Stimulated activated CD8-positive, alpha-beta memory T cell treated with anti-CD3 and anti-CD28 coated beads, Interleukin-4, amount 100 ng/mL, for 48 hours (primary cell): ENCODE measurements around the gene UGT1A3.

Experiments
- DNase-seq: peaks from one replicate; pipeline ENCODE4 v3.0.0-alpha.2; 2020

The UGT1A3 gene

DNA sequence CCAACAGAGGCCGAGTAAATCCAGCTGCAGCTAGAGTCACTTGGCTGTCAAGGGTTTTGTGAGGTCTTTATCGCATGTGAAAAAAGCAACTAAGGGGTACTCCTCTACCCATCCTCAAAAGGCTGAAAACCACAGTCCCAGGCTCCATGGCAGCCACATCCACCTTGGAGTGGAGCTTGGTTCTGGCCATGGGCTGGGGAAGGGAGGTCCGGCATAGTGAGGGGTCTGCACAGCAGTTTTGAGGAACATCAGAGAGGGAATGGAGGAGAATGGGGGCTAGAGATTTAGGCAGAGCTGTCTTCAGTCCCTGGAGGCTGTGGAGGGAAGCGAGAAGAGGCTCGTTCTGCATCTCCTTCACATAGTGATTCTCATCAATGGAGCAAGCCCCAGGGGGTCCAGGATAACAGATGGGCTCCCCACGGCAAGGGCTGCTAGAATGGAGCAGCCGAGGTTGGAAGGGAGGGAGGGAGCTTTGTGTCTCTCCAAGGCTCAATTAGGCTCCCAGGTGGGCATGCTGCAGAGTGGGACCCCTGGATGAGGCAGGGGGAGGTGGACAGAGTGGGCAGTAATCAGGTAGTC lies 70.3 kb downstream of the UGT1A3 start:
- peak; percentile 11 for DNase-seq

GRCh38 chr2:233799716-233800115 lies 70.9 kb downstream of the UGT1A3 start:
- peak; percentile 5 for DNase-seq

- DNase-seq = peak; percentile 4
These were observed 71.4 kb downstream of the UGT1A3 start for GRCh38 chr2:233800208-233800607.

DNA sequence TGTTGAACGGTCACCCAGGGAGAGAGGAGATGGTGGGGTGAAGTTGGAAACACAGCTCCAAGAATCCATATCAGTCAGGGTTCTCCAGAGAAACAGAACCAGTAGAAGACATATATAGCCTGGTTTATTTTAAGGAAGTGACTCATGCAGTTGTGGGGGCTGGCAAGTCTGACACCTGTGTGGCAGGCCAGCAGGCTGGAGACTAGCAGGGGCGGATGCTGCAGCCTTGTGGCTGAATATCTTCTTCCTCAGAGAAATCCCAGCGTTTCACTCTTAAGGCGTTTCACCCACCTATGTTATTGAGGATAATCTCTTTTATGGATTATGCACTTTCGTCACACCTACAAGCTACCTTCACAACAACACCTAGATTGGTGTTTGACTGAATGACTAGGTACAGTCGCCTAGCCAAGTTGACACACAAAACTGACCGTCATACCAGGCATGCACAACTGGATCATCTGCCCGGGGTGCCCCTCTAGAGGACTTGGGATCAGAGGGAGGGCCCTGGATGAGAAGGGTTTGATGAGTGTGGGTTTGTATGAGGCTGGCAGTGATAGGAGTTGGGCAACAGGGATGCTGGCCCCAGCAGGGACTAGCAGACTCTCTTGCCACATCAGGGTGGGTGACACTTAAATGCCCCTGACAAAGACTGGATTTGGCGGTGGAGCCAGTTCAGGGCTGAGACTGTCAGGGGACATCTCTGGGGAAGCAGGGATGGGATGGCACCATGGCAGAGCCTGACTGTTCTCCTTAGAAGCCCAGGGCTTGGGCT lies 72.7 kb downstream of the UGT1A3 start:
- peak; percentile 36 for DNase-seq

DNA sequence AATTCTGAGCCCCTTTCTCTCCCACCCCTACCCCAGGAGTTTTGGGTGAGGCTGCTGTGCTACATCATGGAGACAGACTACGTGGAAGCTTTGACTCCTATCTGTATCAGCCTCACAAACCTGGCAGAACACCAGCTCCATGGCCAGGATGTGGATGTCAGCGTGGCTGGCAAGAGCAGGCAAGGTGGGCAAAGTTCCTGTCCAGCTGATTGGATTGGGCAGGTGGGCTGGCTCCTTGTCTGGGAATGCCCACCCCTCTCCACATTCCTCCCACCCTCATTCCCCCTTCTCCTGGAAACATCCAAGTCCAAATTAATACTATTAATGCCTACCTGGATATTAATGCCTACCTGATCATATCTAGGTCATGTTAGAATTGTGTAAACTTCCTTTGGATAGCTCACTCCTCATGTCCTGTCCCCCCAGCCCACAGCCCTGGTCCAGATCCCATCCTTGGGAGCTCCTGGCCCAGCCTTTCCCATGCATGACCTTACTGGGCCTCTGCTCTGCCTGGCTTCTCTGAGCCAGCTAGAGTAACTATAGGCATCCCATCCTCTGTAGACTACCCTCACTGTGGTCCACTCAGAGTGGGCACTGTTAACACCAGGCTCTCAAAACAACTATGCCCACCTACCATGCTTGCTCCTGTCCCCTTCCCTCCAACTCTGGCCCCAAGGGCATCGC lies 73.4 kb downstream of the UGT1A3 start:
- DNase-seq = peak; percentile 20

- no peak for DNase-seq
These were observed 74.6 kb downstream of the UGT1A3 start for GRCh38 chr2:233803292-233803911.

DNA sequence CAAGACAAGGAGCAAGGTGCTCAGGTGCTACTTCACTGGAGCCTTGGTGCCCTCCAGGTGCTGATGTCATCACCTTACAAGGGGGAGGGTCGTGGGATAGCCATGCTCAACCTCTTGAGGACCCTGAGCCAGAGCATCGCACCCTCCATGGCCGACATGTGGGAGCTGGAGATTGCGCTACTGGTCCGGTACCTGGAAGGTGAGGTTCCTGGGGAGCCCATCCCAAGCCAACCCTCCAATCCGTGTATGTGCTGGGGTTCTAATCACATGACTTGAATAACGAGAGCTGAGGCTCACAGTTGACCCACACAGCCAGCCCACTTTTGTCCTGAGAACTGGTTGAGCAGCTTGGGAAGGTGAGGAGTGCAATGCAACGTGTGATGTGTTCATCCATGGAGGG lies 75.2 kb downstream of the UGT1A3 start:
- DNase-seq = peak; percentile 14

GRCh38 chr2:233807215-233807865 lies 78.5 kb downstream of the UGT1A3 start:
- DNase-seq = peak; percentile 12

DNA sequence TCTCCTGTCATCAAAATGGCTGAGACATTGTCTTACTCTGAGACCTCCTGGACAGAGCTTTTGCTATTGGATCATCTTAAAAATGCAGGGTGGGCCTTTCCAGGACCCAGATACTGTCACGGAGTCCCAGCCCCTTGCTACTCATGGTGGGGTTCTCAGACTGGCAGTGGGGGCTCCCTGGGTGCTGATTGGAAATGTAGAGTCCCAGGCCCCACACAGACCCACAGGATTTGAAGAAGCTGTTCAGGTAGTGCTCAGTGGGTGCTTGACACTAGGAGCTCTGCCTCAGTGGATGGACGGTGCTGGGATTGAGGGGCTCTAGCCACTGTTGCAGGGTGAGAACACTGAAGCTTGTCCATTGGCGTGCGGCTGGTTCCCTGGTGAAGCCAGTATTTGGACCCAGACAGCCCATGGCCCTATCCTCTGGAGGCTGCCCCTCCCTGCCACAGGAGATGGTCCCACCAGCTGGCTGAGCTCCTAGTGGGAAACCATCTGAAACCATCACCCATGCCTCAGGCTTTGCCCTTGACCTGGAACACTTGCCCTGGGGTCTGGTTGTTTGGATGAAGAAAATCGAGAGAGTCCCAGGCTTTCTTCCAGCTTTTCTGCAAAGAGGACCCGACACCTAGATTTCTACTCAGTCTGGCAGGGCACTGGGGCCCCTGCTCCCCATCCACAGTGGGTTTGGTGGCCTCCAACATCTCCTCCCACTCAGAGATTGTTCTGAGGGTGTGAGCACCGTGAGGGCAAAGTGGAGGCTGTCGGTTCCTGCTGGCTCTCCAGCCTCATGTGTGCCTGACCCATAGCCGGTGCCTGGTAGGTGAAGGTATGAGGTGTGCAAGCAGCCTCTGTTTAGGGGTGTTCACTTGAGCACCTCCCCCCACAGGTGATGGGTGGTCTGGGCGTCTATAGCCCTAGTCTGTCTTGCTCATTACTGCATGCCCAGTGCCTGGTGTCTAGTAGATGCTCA lies 79.4 kb downstream of the UGT1A3 start:
- peak; percentile 14 for DNase-seq

- DNase-seq = no peak
These were observed 81.5 kb downstream of the UGT1A3 start for GRCh38 chr2:233810385-233810784.

GRCh38 chr2:233811087-233811486 lies 82.2 kb downstream of the UGT1A3 start:
- peak; percentile 9 for DNase-seq

DNA sequence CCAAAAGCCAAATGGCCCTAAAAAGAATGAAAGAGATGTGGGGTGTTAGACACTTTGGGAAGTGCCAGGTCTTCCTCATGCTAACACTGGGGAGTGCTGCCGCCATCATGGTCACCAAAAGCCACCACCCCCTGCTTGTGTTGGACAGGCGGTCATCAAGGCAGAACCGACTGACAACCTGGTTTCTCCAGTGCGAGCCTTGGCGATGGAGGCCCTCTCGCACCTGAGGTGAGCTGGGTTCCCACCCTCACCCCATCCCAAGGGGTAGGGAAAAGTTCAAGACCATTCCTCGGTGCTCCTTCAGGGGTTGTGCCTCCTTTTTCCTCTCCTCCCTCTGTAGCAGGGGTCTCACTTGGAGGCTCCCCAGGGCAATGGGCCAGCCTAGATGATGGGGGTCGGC lies 82.9 kb downstream of the UGT1A3 start:
- peak; percentile 10 for DNase-seq

DNA sequence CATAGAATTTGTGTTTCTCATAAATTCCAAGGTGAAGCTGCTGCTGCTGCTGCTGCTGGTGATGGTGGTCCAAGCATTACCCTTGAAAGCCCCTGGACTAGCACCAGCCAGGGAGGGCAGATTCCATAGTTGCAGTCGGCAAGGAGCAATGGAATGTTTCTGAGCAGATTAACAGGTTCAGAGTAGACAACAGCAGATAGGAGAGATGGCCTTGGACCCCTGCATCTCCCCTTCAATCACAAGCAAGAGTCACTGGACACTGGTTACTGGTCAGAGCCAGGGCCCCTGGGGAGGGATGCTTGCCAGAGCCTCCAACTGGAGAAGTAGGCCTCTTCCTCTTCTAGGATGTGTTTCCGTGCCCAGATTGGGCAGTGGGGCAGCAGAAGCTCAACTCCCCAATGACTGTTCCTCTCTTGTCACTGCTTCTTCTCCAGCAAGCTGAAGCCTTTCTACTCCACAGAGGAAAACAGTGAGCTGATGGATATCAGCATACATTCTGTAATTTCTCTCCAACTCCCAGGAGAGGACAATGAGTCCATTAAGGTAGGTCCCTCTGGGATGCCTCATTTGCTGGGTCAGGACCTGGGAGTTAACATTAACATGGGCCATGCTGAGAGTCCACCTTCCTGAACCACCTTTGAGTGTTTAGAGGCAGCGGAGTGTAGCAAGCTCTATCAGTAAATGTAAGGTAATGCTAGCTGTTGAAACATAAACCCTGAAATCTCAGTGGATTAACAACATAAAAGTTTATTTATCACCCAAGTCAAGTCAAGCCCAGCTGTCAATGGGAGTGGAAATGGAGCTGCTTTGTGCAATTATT lies 84.6 kb downstream of the UGT1A3 start:
- peak; percentile 3 for DNase-seq

DNA sequence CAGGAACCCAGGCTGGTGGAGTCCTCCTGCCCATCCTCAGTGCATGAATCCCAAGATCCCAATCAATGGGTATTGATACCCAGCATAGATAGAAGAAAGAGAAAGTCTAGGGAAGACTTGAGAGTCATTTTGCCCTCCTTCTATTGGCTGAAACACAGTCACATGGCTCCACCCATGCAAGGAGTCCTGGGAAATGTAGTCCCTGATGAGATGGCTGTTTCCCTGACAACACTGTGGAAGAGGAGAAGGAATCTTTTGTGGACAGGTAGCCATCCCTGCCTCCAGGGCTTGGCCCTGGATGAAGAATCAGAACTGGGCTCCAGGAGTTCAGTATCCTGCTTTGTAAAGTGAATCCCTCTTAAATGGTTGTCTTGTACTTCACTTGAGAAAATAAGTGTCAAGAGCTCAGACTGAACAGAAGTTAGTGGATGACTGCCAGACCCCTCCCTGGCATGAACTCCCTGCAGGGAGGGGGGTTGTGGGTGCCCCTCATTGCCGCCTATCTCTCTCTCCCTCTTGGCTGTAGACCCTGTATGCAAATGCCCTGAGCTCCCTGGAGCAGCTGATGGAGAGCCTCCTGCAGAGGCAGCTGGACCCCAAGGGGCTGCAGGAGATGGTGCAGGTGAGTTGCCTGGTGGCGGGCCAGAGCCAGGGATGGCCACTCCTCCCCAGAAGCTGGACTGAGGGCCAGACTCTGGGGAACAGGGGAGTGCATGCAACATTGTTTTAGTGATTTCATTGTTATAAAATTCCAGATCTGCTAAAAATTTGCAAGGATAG lies 85.4 kb downstream of the UGT1A3 start:
- peak; percentile 9 for DNase-seq

- DNase-seq = no peak
These were observed 87.0 kb downstream of the UGT1A3 start for GRCh38 chr2:233815861-233816260.

GRCh38 chr2:233816334-233816733 lies 87.5 kb downstream of the UGT1A3 start:
- DNase-seq = no peak

DNA sequence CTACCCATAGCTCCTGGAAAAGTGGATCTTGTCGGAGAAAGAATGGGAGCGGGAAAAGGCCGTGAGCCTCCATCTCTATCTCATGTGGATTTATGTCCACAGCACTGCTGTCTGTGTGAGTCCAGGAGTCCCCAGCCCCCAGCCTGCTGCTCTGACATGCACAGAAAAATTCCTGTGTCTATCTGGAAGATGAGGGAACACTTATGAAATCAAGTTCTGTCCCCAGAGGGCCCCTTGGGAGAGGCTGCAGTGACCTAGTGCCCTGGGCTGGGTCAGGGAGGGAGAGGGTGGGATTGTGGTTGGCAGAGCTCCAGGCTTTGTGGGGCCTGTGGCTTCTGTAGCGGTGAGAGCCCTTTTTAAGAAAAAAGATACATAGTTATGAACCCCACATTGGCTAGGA lies 87.9 kb downstream of the UGT1A3 start:
- peak; percentile 16 for DNase-seq

DNA sequence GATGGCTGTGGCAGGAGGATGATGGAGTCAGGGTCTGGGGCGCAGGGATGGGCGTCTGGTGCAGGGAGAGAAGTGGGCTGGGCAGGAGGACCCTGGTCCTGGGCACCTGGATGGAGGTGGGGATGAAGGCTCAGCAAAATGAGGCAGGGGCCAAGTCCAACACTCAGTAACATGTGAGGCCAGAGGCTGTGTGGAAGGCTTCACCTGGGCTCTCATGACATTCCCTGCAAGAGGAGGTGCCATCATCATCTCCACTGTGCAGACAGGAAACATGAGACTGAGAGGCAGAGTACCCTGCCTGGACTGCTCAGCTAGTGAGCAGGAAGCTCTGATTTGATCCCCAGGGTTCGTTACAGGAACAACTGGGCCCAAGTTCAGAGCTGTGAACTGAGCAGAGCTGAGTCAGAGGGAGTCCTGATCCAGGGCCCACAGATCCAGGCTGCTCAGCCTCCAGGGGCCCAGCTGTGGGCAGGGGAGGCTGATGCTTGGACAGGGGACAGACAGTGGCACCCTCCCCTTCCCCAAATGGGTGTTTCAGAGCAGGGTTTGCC lies 88.6 kb downstream of the UGT1A3 start:
- peak; percentile 8 for DNase-seq

DNA sequence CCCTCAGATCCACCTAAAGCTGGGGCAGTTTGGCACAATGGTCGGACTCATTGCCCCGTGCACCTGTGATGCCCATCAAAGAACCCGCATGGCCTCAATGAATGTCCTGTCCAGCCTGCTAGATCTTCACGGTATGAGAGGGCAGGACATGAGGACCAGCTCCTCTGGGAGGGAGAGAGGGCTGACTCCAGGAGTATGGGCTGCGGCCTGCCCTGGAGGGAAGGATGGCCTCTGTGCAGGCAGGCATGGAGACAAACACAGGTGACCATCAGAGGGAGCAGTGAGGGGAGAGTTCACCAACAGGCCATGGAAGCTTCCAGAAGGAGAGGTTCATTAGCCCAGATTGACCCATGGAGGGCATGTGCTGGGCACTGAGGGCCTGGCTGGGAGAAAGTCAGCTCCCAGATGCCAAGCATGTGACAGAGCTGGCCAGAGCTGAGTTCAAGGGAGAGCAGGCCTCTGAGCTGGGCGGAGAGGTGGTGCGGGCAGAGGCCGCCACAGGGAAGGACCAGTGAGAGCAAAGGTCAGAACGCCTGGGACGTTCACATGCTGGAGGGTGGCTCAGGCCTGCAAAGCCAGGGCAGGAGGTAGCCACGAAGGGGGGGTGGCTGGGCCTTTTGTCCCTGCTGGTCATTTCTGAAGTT lies 89.3 kb downstream of the UGT1A3 start:
- DNase-seq = peak; percentile 11
